ENCODE measurements around the gene CPNE5. TPM values are rescaled to one million over a fixed set of nuclear protein-coding genes. Genes with fewer than 3 reads are reported as not detected.

CPNE5 gene
- total and polyA plus RNA-seq, 9 of the 15 experiments (the other 6 are each of a cell fraction or from before 2014, with no cell fraction given): 0.14 to 1.0 (median 0.46) TPM; not detected in 2

- peak; percentile 93 to 95 for TF ChIP-seq E2F6 (IDR thresholded peaks at IDR 0.05; ENCODE audit: borderline replicate concordance in 1 of 2, extremely low read depth in 1 of 2, insufficient read depth in 1 of 2, insufficient read length in 1 of 2, low read depth in 1 of 2, low read length in 1 of 2, poor library complexity in 1 of 2, severe bottlenecking in 1 of 2)
- peak in 1 of 2 experiments; percentile 79; a peak in 2 of 4 replicates for TF ChIP-seq RCOR1 (IDR thresholded peaks at IDR 0.05; ENCODE audit: borderline replicate concordance in 1 of 2, low read depth in 2 of 2, low read length in 2 of 2)
- no peak for TF ChIP-seq IRF1 (CRISPR knock-in tag; IDR thresholded peaks at IDR 0.05; ENCODE audit: borderline replicate concordance)
- TF ChIP-seq ZHX1 (conservative IDR thresholded peaks at IDR 0.05; ENCODE audit: low read length): peak; percentile 95
- no peak for TF ChIP-seq RFX5 (IDR thresholded peaks at IDR 0.05; ENCODE audit: low read depth, low read length)
- TF ChIP-seq KDM1A (IDR thresholded peaks at IDR 0.05): 0 out of 4 replicates have a peak, but pooled peaks of 1 of the 2 experiments have one; percentile 32
- no peak; the same call in none of the 2 replicates for TF ChIP-seq NFRKB (IDR thresholded peaks at IDR 0.05; ENCODE audit: low read depth)
- peak; percentile 10; the same call in 1 of the 2 replicates for TF ChIP-seq BCOR (IDR thresholded peaks at IDR 0.05)
- TF ChIP-seq ZBTB7A (IDR thresholded peaks at IDR 0.05; ENCODE audit: borderline replicate concordance, control insufficient read depth, low read depth, low read length): peak; percentile 99
- no peak for TF ChIP-seq MAFG (tag; conservative IDR thresholded peaks at IDR 0.05)
- no peak for TF ChIP-seq TRIM25 (IDR thresholded peaks at IDR 0.05; ENCODE audit: borderline replicate concordance)
- no peak for TF ChIP-seq STAT5B (CRISPR knock-in tag; IDR thresholded peaks at IDR 0.05)
- no peak for TF ChIP-seq IFI16 (CRISPR knock-in tag; IDR thresholded peaks at IDR 0.05)
- peak; percentile 67 for TF ChIP-seq LEF1 (IDR thresholded peaks at IDR 0.05)
- peak; percentile 98 for TF ChIP-seq MAZ (CRISPR knock-in tag; conservative IDR thresholded peaks at IDR 0.05 in 1 of 2, IDR thresholded peaks at IDR 0.05 in 1 of 2)
- 0 out of 2 replicates have a peak, but pooled peaks have one; percentile 23 for TF ChIP-seq CLOCK (CRISPR knock-in tag; IDR thresholded peaks at IDR 0.05; ENCODE audit: borderline replicate concordance)
Measured at GRCh38 chr6:36885461-36886401, 46.5 kb upstream of the CPNE5 start, which contains the start of gene C6orf89 (continued).
